ENCODE data around the gene NDC1.

NDC1 gene

GRCh38 chr1:53738205-53739108, 99.6 kb downstream of the NDC1 start:
- H3K4me3 ChIP-seq (ENCODE audit: low read depth, low read length) = peak overlapping the region; percentile 57
- TF ChIP-seq, protein P1, sequence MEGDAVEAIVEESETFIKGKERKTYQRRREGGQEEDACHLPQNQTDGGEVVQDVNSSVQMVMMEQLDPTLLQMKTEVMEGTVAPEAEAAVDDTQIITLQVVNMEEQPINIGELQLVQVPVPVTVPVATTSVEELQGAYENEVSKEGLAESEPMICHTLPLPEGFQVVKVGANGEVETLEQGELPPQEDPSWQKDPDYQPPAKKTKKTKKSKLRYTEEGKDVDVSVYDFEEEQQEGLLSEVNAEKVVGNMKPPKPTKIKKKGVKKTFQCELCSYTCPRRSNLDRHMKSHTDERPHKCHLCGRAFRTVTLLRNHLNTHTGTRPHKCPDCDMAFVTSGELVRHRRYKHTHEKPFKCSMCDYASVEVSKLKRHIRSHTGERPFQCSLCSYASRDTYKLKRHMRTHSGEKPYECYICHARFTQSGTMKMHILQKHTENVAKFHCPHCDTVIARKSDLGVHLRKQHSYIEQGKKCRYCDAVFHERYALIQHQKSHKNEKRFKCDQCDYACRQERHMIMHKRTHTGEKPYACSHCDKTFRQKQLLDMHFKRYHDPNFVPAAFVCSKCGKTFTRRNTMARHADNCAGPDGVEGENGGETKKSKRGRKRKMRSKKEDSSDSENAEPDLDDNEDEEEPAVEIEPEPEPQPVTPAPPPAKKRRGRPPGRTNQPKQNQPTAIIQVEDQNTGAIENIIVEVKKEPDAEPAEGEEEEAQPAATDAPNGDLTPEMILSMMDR (IDR thresholded peaks at IDR 0.05; ENCODE audit: control insufficient read depth, extremely low read depth, insufficient read depth) = no peak
- no peak for DNase-seq (ENCODE audit: low read depth)

DNA sequence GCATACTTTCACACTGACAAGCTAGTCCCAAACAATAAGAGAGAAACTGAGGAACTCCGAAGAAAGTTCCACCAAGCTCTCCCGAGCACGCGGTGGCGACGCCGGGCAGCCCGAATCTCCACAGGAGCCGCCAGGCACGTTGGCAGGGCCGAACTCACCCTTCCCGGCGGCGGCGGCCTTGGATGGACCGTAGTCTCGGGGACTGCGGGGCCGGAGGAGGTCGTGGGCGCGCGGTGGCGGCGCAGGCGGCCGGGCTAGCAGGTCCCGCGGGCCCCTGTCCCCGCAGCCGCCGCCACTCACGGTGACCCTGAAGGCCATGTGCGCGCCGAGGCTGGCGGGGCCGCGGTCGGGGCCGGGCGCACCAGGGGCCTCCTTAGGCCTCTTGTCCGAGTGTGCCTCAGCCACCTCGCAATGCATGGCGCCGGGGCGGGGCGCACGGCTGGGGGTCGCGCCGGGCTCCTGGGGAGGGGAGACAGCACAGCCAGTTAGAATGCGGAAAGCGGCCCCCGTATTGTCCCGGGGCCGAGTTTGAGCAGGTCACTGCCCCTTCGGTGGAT, 100.4 kb downstream of the NDC1 start:
- H3K4me3 ChIP-seq (ENCODE audit: low read depth, low read length) = no peak overlapping the region
- TF ChIP-seq, protein P1 (IDR thresholded peaks at IDR 0.05; ENCODE audit: control insufficient read depth, extremely low read depth, insufficient read depth) = no peak
- no peak for DNase-seq (ENCODE audit: low read depth)

- no peak overlapping the region for H3K4me3 ChIP-seq (ENCODE audit: low read depth, low read length)
- DNase-seq (ENCODE audit: low read depth) = no peak
These were observed 101.8 kb downstream of the NDC1 start for GRCh38 chr1:53736290-53736689.

GRCh38 chr1:53735681-53736080, 102.4 kb downstream of the NDC1 start:
- no peak overlapping the region for H3K4me3 ChIP-seq (ENCODE audit: low read depth, low read length)
- DNase-seq (ENCODE audit: low read depth) = no peak
- TF ChIP-seq, protein P1 (IDR thresholded peaks at IDR 0.05; ENCODE audit: control insufficient read depth, extremely low read depth, insufficient read depth) = no peak

More at GRCh38 chr1:53736290-53736689, 101.8 kb downstream of the NDC1 start:
- TF ChIP-seq, protein P1 (IDR thresholded peaks at IDR 0.05; ENCODE audit: control insufficient read depth, extremely low read depth, insufficient read depth) = no peak

- TF ChIP-seq, protein P1 (IDR thresholded peaks at IDR 0.05; ENCODE audit: control insufficient read depth, extremely low read depth, insufficient read depth) = no peak
- no peak for DNase-seq (ENCODE audit: low read depth)
- no peak overlapping the region for H3K4me3 ChIP-seq (ENCODE audit: low read depth, low read length)
These were observed 102.8 kb downstream of the NDC1 start for GRCh38 chr1:53735261-53735660.

DNA sequence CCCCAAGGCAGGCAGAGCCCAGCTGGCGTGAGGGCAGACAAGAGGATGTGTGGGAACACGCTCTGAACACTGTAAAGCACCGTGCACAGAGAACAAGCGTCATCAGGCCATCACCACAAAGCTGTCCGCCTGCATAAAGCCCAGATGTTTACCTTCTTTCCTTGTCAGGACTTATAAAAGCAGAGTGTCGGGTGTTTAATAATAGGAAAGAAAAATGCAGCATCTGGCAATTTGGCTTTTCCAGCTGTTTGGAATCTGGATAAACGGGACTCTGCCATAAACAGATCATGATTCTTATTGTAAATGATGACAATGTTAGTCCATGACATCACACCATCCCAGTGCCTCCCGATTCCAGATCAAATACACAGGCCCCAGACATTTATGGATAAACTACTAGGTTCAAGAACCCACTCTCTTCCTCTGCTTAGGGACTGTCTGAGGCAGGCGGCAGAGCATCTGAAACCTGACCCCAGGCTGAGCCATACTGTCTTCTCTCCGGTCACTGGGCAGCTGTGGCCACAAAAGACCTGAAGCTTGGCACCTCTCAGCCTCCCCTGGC, 103.4 kb downstream of the NDC1 start:
- no peak for DNase-seq (ENCODE audit: low read depth)
- no peak overlapping the region for H3K4me3 ChIP-seq (ENCODE audit: low read depth, low read length)
- TF ChIP-seq, protein P1 (IDR thresholded peaks at IDR 0.05; ENCODE audit: control insufficient read depth, extremely low read depth, insufficient read depth) = no peak
